Panc1 (cell line): Measurements from ENCODE around the gene SFTPA1. TPM values are rescaled to one million over a fixed set of nuclear protein-coding genes. Genes with fewer than 3 reads are reported as not detected.
"Not testable (repeated sequence)": the region's sequence is repeated elsewhere in the genome, so short reads cannot be mapped to it uniquely, and the experiment has no call there.

Experiments
- ATAC-seq: fragments of 200-7000 bp; cut with Tn5 transposase; 2 replicates; pipeline ENCODE4 v1.9.1; 2020; ENCODE audit warnings: mild to moderate bottlenecking, moderate library complexity
- BruUV-seq: library from RNA; stranded (reverse); fragments of 400-500 nt; replicated peaks from 2 replicates; lab custom pipeline; 2021; lab: Mats Ljungman, UMichigan
- CTCF ChIA-PET: fragments of 300-600 bp; sonication (Branson Sonifier 250); formaldehyde crosslinking; loops from one replicate; lab custom pipeline; 2022; ENCODE audit warnings: antibody characterized with exemption; lab: Charles Lee
- POLR2A ChIA-PET: fragments of 300-600 bp; sonication (Branson Sonifier 250); formaldehyde crosslinking; loops from one replicate; lab custom pipeline; 2022; ENCODE audit warnings: antibody characterized with exemption; lab: Charles Lee
- DNase-seq: peaks from one replicate; pipeline ENCODE4 v3.0.0-alpha.2; 2010; ENCODE audit warnings: low read depth, low spot score
- H3K27ac ChIP-seq: 2 replicates; pipeline ENCODE4 v1.5.1; 2011; ENCODE audit warnings: mild to moderate bottlenecking, low read length, inconsistent platforms
- H3K27me3 ChIP-seq: fragments of 200-500 bp; sonication (Bioruptor generic); 2 replicates; pipeline ENCODE4 v1.6.0; 2014; ENCODE audit warnings: low read length, inconsistent platforms; ENCODE audit not compliant: control insufficient read depth, insufficient read depth
- H3K36me3 ChIP-seq: fragments of 200-500 bp; sonication (Bioruptor generic); 2 replicates; pipeline ENCODE4 v1.5.1; 2014; ENCODE audit warnings: inconsistent platforms, mild to moderate bottlenecking, low read length, moderate library complexity; ENCODE audit not compliant: control insufficient read depth, insufficient read depth
- H3K4me1 ChIP-seq: 2 replicates; pipeline ENCODE4 v1.5.1; 2011; ENCODE audit warnings: inconsistent platforms, mild to moderate bottlenecking, low read length, moderate library complexity; ENCODE audit not compliant: control insufficient read depth, insufficient read depth
- H3K4me3 ChIP-seq, 2 experiments: 2 replicates each; pipeline ENCODE4 v1.5.1; 2011 to 2012; ENCODE audit warnings: low read depth in 2 of 2, low read length in 2 of 2, mild to moderate bottlenecking in 2 of 2, inconsistent platforms in 1 of 2, moderate library complexity in 1 of 2
- H3K9me3 ChIP-seq: fragments of 200-500 bp; sonication (Bioruptor generic); 2 replicates; pipeline ENCODE4 v1.5.1; 2014; ENCODE audit warnings: low read depth, mild to moderate bottlenecking, inconsistent platforms, low read length, moderate library complexity; ENCODE audit not compliant: control insufficient read depth, insufficient read depth
- POLR2AphosphoS5 ChIP-seq: IDR thresholded peaks from 2 replicates; pipeline ENCODE4 v1.6.1; 2012; ENCODE audit warnings: mild to moderate bottlenecking, low read depth, low read length, moderate library complexity
- SIN3A ChIP-seq: IDR thresholded peaks from 2 replicates; pipeline ENCODE4 v1.6.1; 2012; ENCODE audit warnings: low read depth, mild to moderate bottlenecking, low read length, moderate library complexity, borderline replicate concordance; ENCODE audit not compliant: insufficient read depth
- TCF7L2 ChIP-seq: IDR thresholded peaks from 2 replicates; pipeline ENCODE4 v1.6.1; 2011; ENCODE audit warnings: mild to moderate bottlenecking, low read depth, low read length, inconsistent platforms
- in situ Hi-C: cut with HindIII; loops from 2 replicates; pipeline ENCODE4 v1.10.0; 2016; ENCODE audit warnings: low sequenced_read_pairs, low pct_unique_long_range_greater_than_20kb
- intact Hi-C: fragments of 100-400 bp; cut with micrococcal nuclease; formaldehyde crosslinking; loops from one replicate; pipeline ENCODE4 v1.10.0; 2022; ENCODE audit not compliant: unreplicated experiment
- total RNA-seq: library from RNA; stranded (reverse); gene quantifications from one replicate; pipeline ENCODE4 v1.2.1, GENCODE V29; 2021; ENCODE audit not compliant: unreplicated experiment
- TF ChIP-seq, protein P1 (sequence below): fragments of 450-650 bp; IDR thresholded peaks from 2 replicates; pipeline ENCODE4 v1.5.1; 2017; ENCODE audit warnings: mild to moderate bottlenecking
- TF ChIP-seq, protein P2 (sequence below), 2 experiments: IDR thresholded peaks; 2 replicates each; pipeline ENCODE4 v1.6.1; 2011 to 2012; ENCODE audit warnings: low read depth in 2 of 2, control low read depth in 1 of 2, low read length in 1 of 2, mild to moderate bottlenecking in 1 of 2, moderate library complexity in 1 of 2; ENCODE audit not compliant: insufficient read depth in 1 of 2

SFTPA1 gene
- total RNA-seq, 1 experiment from 2014 or later = 3.8 TPM

DNA sequence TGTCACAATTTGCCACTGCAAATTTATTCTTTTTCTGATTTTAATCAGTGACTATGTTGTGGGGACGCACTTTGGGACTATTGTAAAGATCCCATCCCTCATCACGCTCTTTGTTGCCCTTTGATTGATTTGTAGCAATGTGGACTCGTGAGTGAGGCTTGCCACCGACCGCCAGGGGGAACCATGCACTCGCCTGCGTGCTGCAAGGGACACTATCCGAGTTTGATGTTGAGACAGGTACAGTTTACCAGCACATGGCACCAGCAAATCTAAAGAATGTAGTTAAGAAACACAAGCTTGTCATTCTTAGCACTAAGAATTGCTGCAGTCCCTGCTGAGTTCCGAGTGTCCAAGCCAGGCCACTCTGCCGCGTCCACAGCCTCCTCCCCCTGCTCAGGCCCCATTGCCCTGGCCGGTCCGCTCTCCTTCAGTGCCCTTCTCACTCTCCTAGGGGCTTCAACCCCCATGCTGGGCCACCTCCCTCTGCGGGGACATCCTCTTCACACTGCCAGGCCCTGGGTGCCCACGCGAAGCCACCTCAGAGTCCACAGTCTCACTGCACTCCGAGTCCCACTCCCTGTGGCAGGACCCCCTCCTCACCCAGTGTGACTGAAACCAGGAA, 48.5 kb upstream of the SFTPA1 start:
- in situ Hi-C loops = no loop called here
- ChIA-PET CTCF (no interaction called here), POLR2A (no interaction called here)
- ATAC-seq = peak; percentile 96
- peak; percentile 39 for DNase-seq
- no TSS peak for BruUV-seq
- TF ChIP-seq, protein P1, sequence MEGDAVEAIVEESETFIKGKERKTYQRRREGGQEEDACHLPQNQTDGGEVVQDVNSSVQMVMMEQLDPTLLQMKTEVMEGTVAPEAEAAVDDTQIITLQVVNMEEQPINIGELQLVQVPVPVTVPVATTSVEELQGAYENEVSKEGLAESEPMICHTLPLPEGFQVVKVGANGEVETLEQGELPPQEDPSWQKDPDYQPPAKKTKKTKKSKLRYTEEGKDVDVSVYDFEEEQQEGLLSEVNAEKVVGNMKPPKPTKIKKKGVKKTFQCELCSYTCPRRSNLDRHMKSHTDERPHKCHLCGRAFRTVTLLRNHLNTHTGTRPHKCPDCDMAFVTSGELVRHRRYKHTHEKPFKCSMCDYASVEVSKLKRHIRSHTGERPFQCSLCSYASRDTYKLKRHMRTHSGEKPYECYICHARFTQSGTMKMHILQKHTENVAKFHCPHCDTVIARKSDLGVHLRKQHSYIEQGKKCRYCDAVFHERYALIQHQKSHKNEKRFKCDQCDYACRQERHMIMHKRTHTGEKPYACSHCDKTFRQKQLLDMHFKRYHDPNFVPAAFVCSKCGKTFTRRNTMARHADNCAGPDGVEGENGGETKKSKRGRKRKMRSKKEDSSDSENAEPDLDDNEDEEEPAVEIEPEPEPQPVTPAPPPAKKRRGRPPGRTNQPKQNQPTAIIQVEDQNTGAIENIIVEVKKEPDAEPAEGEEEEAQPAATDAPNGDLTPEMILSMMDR = peak; percentile 98
- no peak for TF ChIP-seq POLR2AphosphoS5
- intact Hi-C loops = loop anchor here (1.0 to 5.0 kb wide), 2 partner anchors 46 to 370 kb away; no protein-coding TSS in a partner anchor
- Histone ChIP-seq H3K4me1 (no peaks in the 10 kb centered on the region), H3K9me3 (no peaks in the 10 kb centered on the region), H3K4me3 (no peak overlapping the region), H3K36me3 (no peaks in the 10 kb centered on the region), H3K27ac (no peak overlapping the region), H3K27me3 (peaks cover 22% of the 10 kb centered on the region)

DNA sequence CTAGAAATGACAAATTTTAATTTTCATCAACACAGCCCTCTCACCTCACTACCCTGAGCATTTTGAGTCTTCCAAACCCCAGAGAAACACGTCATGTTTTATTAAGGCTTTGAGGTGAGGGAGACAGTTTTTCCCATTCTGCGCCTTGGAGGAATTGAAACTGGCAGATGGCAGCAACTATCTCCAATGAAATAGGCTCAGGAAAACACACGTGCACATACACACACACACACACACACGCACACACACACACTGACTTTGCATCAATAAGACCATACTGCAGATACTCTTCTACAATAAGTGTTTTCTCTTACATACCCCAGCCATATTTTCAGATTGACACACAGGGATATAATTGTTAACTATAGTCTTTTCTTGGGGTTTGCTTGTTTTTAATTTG, 47.3 kb upstream of the SFTPA1 start:
- peaks cover 32% of the 10 kb centered on the region for H3K27me3 ChIP-seq
- DNase-seq (no peak), ATAC-seq (no peak)
- H3K4me1 ChIP-seq = no peaks in the 10 kb centered on the region
- ChIA-PET CTCF (no interaction called here), POLR2A (no interaction called here)
- H3K27ac ChIP-seq = no peak overlapping the region
- H3K9me3 ChIP-seq = no peaks in the 10 kb centered on the region
- no peak overlapping the region for H3K4me3 ChIP-seq
- H3K36me3 ChIP-seq = no peaks in the 10 kb centered on the region
- no TSS peak for BruUV-seq
- in situ Hi-C loops (no loop called here), intact Hi-C loops (loop anchor here (5.0 kb wide), 1 partner anchor 369 kb away; no protein-coding TSS in a partner anchor)
- TF ChIP-seq, protein P2, sequence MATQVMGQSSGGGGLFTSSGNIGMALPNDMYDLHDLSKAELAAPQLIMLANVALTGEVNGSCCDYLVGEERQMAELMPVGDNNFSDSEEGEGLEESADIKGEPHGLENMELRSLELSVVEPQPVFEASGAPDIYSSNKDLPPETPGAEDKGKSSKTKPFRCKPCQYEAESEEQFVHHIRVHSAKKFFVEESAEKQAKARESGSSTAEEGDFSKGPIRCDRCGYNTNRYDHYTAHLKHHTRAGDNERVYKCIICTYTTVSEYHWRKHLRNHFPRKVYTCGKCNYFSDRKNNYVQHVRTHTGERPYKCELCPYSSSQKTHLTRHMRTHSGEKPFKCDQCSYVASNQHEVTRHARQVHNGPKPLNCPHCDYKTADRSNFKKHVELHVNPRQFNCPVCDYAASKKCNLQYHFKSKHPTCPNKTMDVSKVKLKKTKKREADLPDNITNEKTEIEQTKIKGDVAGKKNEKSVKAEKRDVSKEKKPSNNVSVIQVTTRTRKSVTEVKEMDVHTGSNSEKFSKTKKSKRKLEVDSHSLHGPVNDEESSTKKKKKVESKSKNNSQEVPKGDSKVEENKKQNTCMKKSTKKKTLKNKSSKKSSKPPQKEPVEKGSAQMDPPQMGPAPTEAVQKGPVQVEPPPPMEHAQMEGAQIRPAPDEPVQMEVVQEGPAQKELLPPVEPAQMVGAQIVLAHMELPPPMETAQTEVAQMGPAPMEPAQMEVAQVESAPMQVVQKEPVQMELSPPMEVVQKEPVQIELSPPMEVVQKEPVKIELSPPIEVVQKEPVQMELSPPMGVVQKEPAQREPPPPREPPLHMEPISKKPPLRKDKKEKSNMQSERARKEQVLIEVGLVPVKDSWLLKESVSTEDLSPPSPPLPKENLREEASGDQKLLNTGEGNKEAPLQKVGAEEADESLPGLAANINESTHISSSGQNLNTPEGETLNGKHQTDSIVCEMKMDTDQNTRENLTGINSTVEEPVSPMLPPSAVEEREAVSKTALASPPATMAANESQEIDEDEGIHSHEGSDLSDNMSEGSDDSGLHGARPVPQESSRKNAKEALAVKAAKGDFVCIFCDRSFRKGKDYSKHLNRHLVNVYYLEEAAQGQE (IDR thresholded peaks at IDR 0.05; ENCODE audit: insufficient read depth in 1 of 2, low read depth in 2 of 2, low read length in 1 of 2) = no peak
- TF ChIP-seq TCF7L2 (no peak), SIN3A (no peak), POLR2AphosphoS5 (no peak)
- TF ChIP-seq, protein P1 = no peak

DNA sequence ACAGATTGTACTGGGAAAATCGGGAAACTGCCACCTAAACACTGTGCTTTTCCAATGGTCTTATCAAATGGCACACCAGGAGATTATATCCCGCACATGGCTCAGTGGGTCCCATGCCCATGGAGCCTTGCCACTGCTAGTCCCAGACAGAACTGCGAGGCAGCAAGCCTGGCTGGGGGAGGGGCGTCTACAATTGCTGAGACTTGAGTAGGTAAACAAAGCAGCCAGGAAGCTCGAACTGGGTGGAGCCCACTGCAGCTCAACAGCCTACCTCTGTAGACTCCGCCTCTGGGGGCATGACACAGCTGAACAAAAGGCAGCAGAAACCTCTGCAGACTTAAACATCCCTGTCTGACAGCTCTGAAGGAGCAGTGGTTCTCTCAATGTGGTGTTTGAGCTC, 40.1 kb upstream of the SFTPA1 start:
- POLR2A ChIA-PET, H3K4me3 ChIP-seq, in situ Hi-C loops, intact Hi-C loops, CTCF ChIA-PET, H3K9me3 ChIP-seq, BruUV-seq, H3K4me1 ChIP-seq, H3K36me3 ChIP-seq, H3K27ac ChIP-seq, DNase-seq, ATAC-seq: not testable (repeated sequence)
- peaks cover 15% of the 10 kb centered on the region for H3K27me3 ChIP-seq
